ENCODE data around the gene CST11.

The CST11 gene

DNA sequence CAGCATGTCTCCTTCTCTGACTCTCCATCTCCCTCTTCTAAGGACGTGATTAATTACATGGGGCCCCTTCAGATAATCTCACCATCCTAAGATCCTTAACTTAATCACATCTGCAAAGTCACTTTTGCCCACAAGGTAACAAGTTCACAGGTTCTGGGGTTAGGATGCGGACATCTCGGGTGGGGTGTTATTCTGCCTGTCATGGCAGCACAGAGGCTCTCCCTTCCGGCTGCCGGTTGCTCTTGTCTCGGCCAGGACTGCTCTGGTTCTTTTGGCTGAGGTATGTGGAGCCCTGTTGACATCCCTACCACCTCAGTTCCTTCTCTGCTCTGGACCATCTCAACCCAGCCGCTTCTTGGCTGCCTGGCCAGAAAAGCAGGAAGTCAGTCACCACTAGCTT is 4.2 kb upstream of the CST11 start:
- ChIA-PET POLR2A (no interaction called here), CTCF (no interaction called here)
- DNase-seq (ENCODE audit: extremely low spot score) = no peak
- TF ChIP-seq, protein P1, sequence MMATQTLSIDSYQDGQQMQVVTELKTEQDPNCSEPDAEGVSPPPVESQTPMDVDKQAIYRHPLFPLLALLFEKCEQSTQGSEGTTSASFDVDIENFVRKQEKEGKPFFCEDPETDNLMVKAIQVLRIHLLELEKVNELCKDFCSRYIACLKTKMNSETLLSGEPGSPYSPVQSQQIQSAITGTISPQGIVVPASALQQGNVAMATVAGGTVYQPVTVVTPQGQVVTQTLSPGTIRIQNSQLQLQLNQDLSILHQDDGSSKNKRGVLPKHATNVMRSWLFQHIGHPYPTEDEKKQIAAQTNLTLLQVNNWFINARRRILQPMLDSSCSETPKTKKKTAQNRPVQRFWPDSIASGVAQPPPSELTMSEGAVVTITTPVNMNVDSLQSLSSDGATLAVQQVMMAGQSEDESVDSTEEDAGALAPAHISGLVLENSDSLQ (IDR thresholded peaks at IDR 0.05) = no peak
- no peak for TF ChIP-seq LEF1 (IDR thresholded peaks at IDR 0.05; ENCODE audit: borderline replicate concordance)
- TF ChIP-seq CTBP1 (IDR thresholded peaks at IDR 0.05; ENCODE audit: borderline replicate concordance) = no peak
- TF ChIP-seq HDGF (IDR thresholded peaks at IDR 0.05; ENCODE audit: borderline replicate concordance) = no peak
- no peak for TF ChIP-seq ARNT (IDR thresholded peaks at IDR 0.05)
- no peak for TF ChIP-seq TARDBP (IDR thresholded peaks at IDR 0.05)
- TF ChIP-seq ZNF384 (IDR thresholded peaks at IDR 0.05) = no peak
- TF ChIP-seq BHLHE40 (IDR thresholded peaks at IDR 0.05; ENCODE audit: borderline replicate concordance) = no peak
- no peak for TF ChIP-seq FOXA1 (IDR thresholded peaks at IDR 0.05)
- TF ChIP-seq FOXM1 (IDR thresholded peaks at IDR 0.05; ENCODE audit: borderline replicate concordance) = no peak
- TF ChIP-seq SUZ12 (IDR thresholded peaks at IDR 0.05) = no peak

DNA sequence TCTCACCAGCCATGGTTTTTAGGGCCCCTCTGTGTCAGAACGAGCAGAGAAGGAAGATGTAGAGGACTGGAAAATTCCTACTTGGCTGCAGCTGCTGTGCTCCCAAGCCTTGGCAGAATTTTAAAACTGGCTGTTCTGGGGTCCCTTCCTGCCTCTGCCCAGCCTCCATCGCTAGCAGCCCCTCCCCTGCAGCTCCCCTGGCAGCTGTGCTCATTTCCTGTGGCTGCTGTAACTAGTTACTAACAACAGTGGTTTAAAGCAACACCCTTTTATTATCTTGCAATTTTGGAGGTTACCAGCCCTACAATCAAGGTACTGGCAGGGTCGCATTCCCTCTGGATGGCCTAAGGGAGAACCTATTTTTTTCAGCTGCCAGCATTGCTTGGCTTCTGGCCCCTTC is 3.7 kb upstream of the CST11 start:
- TF ChIP-seq FOXK2 (IDR thresholded peaks at IDR 0.05) (no peak), TARDBP (IDR thresholded peaks at IDR 0.05) (no peak), CTBP1 (IDR thresholded peaks at IDR 0.05; ENCODE audit: borderline replicate concordance) (no peak), SP1 (IDR thresholded peaks at IDR 0.05) (no peak), ARNT (IDR thresholded peaks at IDR 0.05) (no peak), L3MBTL2 (conservative IDR thresholded peaks at IDR 0.05) (no peak), NFRKB (IDR thresholded peaks at IDR 0.05) (no peak)
- TF ChIP-seq, protein P1 (IDR thresholded peaks at IDR 0.05) = no peak
- DNase-seq (ENCODE audit: extremely low spot score) = no peak
- CTCF ChIA-PET = no interaction called here
- POLR2A ChIA-PET = no interaction called here

DNA sequence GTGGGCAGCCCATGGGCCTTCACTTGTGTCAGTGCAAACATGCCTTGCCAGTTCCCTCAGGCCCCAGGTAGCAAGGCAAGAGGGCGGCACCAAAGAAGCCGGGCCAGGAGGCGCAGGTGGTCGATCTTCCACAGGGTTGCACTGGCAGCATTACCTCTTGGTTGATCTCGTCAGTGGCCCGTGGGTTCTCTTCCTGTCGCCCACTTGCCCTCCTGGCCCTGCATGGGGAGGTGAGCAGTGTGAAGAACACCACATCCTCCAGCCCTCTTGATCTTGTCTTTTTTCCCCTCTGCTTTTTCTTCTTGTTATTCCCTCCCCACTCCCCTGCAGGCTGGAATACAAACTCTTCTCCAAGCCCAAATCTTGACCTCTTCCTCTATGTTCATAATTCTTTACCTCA is 3.0 kb upstream of the CST11 start:
- no peak for TF ChIP-seq FOXK2 (IDR thresholded peaks at IDR 0.05)
- no peak for TF ChIP-seq ZNF384 (IDR thresholded peaks at IDR 0.05)
- no peak for TF ChIP-seq BHLHE40 (IDR thresholded peaks at IDR 0.05; ENCODE audit: borderline replicate concordance)
- no peak for TF ChIP-seq FOXM1 (IDR thresholded peaks at IDR 0.05; ENCODE audit: borderline replicate concordance)
- no peak for DNase-seq (ENCODE audit: extremely low spot score)
- ChIA-PET CTCF (no interaction called here), POLR2A (no interaction called here)

DNA sequence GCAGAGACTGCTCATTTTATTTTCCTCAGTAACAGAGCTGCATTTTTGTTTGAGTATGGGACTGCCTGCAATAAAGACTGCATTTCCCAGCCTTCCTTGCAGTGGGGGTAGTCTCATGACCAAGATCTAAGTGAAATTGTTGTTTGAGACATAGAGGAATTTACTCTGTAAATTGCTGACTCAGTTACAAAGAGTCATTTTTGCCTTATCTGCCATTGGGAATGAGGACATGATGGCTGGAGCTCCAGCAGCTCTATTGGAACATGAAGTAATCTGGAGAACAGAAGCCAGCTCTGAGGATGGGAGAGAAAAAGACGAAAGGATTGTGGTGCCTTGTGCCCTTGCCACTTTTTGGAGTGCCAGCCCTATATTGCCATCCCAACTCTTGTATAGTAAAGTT is 2.1 kb upstream of the CST11 start:
- ChIA-PET POLR2A (no interaction called here), CTCF (no interaction called here)
- TF ChIP-seq ELF4 (IDR thresholded peaks at IDR 0.05) (no peak), ZNF384 (IDR thresholded peaks at IDR 0.05) (no peak), ARNT (IDR thresholded peaks at IDR 0.05) (no peak), HDGF (IDR thresholded peaks at IDR 0.05; ENCODE audit: borderline replicate concordance) (no peak), SP1 (IDR thresholded peaks at IDR 0.05) (no peak), FOXA1 (IDR thresholded peaks at IDR 0.05) (no peak), FOXK2 (IDR thresholded peaks at IDR 0.05) (no peak)
- TF ChIP-seq, protein P1 (IDR thresholded peaks at IDR 0.05) = no peak

DNA sequence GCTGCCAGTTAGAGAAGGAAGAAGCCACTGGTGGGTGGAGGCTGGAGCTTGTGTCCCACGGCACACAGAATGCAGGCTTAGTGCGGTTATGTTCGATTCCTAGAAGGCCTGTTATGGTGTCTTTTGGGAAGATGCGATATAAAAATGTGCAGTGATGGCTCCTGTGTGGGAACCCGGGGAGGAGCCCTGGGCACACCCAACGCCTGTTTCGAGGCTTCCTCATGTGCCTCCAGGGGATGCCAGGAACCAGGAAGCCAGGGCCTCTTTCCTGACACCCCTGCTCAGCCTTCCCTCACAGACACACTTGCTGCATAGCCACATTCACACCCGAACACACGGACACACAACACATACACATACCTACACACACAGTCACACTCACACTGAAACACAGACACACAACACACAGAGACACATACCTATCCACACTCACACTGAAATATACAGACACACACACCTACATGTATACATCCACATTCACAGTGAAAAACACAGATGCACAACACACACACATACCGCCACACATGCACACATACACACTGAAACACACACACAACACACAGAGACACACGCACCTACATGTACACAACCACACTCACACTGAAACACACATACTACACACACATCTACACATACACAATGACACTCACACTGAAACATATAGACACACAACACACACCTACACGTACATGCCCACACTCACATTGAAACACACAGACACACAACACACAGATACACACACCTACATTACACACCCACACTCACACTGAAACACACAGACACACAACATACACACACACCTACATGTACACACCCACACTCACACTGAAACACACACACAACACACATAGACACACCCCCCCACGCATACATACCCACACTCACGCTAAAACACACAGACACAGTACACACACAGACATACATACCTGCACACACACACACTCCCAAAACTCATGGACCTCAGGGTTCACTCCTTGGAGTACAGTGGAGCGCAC is 1.2 kb upstream of the CST11 start:
- TF ChIP-seq TARDBP (IDR thresholded peaks at IDR 0.05) (peak; percentile 43; the same call in 1 of the 2 replicates), SUZ12 (IDR thresholded peaks at IDR 0.05) (no peak)
- DNase-seq (ENCODE audit: extremely low spot score) = no peak
- ChIA-PET POLR2A (no interaction called here), CTCF (no interaction called here)

More for the DNA sequence above, 2.1 kb upstream of the CST11 start:
- DNase-seq (ENCODE audit: extremely low spot score) = no peak

DNA sequence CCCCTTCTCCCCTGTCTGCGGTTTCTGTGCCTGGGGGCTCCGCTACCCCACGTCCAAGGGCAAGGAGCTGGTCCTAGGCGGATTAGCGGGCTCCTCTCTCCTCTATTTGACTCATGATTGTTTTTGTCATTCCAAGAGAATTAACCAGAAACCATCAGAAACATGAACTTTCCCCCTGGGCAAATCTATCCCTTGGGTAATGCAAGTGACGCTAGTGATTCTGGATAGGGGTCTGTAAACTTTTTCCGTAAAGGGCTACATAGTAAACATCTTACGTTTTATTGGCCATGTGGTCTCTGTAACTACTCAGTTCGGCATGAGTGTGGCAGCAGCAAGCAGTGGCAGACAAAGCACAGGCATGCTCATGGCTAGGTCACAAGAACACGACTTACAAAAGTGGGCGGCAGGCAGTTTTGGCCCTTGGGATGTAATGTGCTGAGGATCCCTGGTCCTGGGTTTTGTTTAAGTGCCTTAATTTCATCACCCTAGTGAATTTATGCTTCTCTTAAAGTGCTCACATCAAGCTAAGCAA is 654 bp downstream of the CST11 start:
- POLR2A ChIA-PET = no interaction called here
- DNase-seq (ENCODE audit: extremely low spot score) = no peak
- TF ChIP-seq, protein P1 (IDR thresholded peaks at IDR 0.05) = no peak
- TF ChIP-seq ZNF384 (IDR thresholded peaks at IDR 0.05) (no peak), ARNT (IDR thresholded peaks at IDR 0.05) (no peak), LEF1 (IDR thresholded peaks at IDR 0.05; ENCODE audit: borderline replicate concordance) (no peak), L3MBTL2 (conservative IDR thresholded peaks at IDR 0.05) (no peak), FOXM1 (IDR thresholded peaks at IDR 0.05; ENCODE audit: borderline replicate concordance) (no peak), TARDBP (IDR thresholded peaks at IDR 0.05) (no peak), SP1 (IDR thresholded peaks at IDR 0.05) (no peak), CTBP1 (IDR thresholded peaks at IDR 0.05; ENCODE audit: borderline replicate concordance) (no peak), FOXK2 (IDR thresholded peaks at IDR 0.05) (no peak), SUZ12 (IDR thresholded peaks at IDR 0.05) (no peak), NFRKB (IDR thresholded peaks at IDR 0.05) (no peak), HDGF (IDR thresholded peaks at IDR 0.05; ENCODE audit: borderline replicate concordance) (no peak)
- CTCF ChIA-PET = no interaction called here
